HEK293 (cell line): Measurements from ENCODE around the gene CLTC.

Source experiments
- CTCF ChIA-PET: fragments of 350-600 bp; formaldehyde crosslinking; extraction: SDS; loops from one replicate; lab custom pipeline; 2021; ENCODE audit warnings: antibody characterized with exemption; lab: Yijun Ruan, JAX
- POLR2A ChIA-PET: fragments of 300-600 bp; formaldehyde crosslinking; extraction: SDS; loops from one replicate; lab custom pipeline; 2020; ENCODE audit warnings: antibody characterized with exemption, inconsistent platforms; lab: Yijun Ruan, JAX
- H3K27ac ChIP-seq: fragments of 200-500 bp; sonication (Bioruptor generic); 2 replicates; pipeline ENCODE4 v1.5.1; 2014; ENCODE audit warnings: low read depth, low read length, control low read depth, inconsistent platforms; ENCODE audit errors: extremely low read depth
- H3K36me3 ChIP-seq, 2 experiments: fragments of 200-500 bp in 1 of 2; sonication (Bioruptor generic) in 1 of 2; 1 replicate in 1 of 2; 2 replicates in 1 of 2; pipeline ENCODE4 v1.5.1; 2014 to 2017; ENCODE audit warnings: inconsistent platforms in 2 of 2, low read length in 2 of 2; ENCODE audit not compliant: control insufficient read depth in 2 of 2, insufficient read depth in 1 of 2
- H3K4me1 ChIP-seq: fragments of 200-500 bp; sonication (Bioruptor generic); 2 replicates; pipeline ENCODE4 v1.5.1; 2014; ENCODE audit warnings: mild to moderate bottlenecking, low read length, inconsistent platforms; ENCODE audit not compliant: control insufficient read depth, insufficient read depth
- H3K4me3 ChIP-seq: 2 replicates; pipeline ENCODE4 v1.5.1; 2011; ENCODE audit warnings: low read depth, mild to moderate bottlenecking, control low read depth, low read length, moderate library complexity
- H3K9me3 ChIP-seq: fragments of 200-500 bp; sonication (Bioruptor generic); 2 replicates; pipeline ENCODE4 v1.5.1; 2014; ENCODE audit warnings: low read depth, low read length, inconsistent platforms; ENCODE audit not compliant: control insufficient read depth, insufficient read depth
- BCL6B ChIP-seq: fragments of 450-650 bp; formaldehyde crosslinking; IDR thresholded peaks from 2 replicates; pipeline ENCODE4 v1.5.1; 2017; ENCODE audit warnings: missing biosample characterization, missing genetic modification characterization
- FEZF1 ChIP-seq: fragments of 450-650 bp; formaldehyde crosslinking; IDR thresholded peaks from 2 replicates; pipeline ENCODE4 v1.5.1; 2016; ENCODE audit warnings: missing biosample characterization, missing genetic modification characterization
- KLF8 ChIP-seq: fragments of 450-650 bp; formaldehyde crosslinking; IDR thresholded peaks from 2 replicates; pipeline ENCODE4 v1.5.1; 2016; ENCODE audit warnings: missing biosample characterization, missing genetic modification characterization
- MEIS1 ChIP-seq: sonication (generic); formaldehyde crosslinking; IDR thresholded peaks from 2 replicates; pipeline ENCODE4 v1.8.1; 2022; ENCODE audit warnings: missing genetic modification reagents, mild to moderate bottlenecking, borderline replicate concordance
- PATZ1 ChIP-seq: fragments of 450-650 bp; formaldehyde crosslinking; IDR thresholded peaks from 2 replicates; pipeline ENCODE4 v1.5.1; 2016; ENCODE audit warnings: missing biosample characterization, missing genetic modification characterization
- REST ChIP-seq: fragments of 450-650 bp; formaldehyde crosslinking; IDR thresholded peaks from 2 replicates; pipeline ENCODE4 v1.5.1; 2016; ENCODE audit warnings: missing biosample characterization, missing genetic modification characterization
- WT1 ChIP-seq: fragments of 450-650 bp; formaldehyde crosslinking; IDR thresholded peaks from 2 replicates; pipeline ENCODE4 v1.5.1; 2016; ENCODE audit warnings: missing biosample characterization, missing genetic modification characterization
- YY2 ChIP-seq: fragments of 450-650 bp; formaldehyde crosslinking; IDR thresholded peaks from 2 replicates; pipeline ENCODE4 v1.5.1; 2016; ENCODE audit warnings: missing biosample characterization, missing genetic modification characterization
- ZBTB17 ChIP-seq: fragments of 450-650 bp; formaldehyde crosslinking; IDR thresholded peaks from 2 replicates; pipeline ENCODE4 v1.5.1; 2016; ENCODE audit warnings: missing biosample characterization, missing genetic modification characterization
- ZBTB21 ChIP-seq: fragments of 450-650 bp; formaldehyde crosslinking; IDR thresholded peaks from 2 replicates; pipeline ENCODE4 v1.5.1; 2017; ENCODE audit warnings: missing biosample characterization, missing genetic modification characterization
- ZBTB48 ChIP-seq: fragments of 450-650 bp; formaldehyde crosslinking; IDR thresholded peaks from 2 replicates; pipeline ENCODE4 v1.5.1; 2016; ENCODE audit warnings: missing biosample characterization, missing genetic modification characterization
- ZNF121 ChIP-seq: fragments of 450-650 bp; formaldehyde crosslinking; IDR thresholded peaks from 2 replicates; pipeline ENCODE4 v1.5.1; 2016; ENCODE audit warnings: missing biosample characterization, missing genetic modification characterization
- ZNF148 ChIP-seq: fragments of 450-650 bp; formaldehyde crosslinking; IDR thresholded peaks from 2 replicates; pipeline ENCODE4 v1.5.0; 2017; ENCODE audit warnings: missing biosample characterization, missing genetic modification characterization, borderline replicate concordance
- ZNF155 ChIP-seq: fragments of 450-650 bp; formaldehyde crosslinking; IDR thresholded peaks from 2 replicates; pipeline ENCODE4 v1.5.1; 2016; ENCODE audit warnings: missing biosample characterization, missing genetic modification characterization
- ZNF169 ChIP-seq: fragments of 450-650 bp; formaldehyde crosslinking; IDR thresholded peaks from 2 replicates; pipeline ENCODE4 v1.5.1; 2016; ENCODE audit warnings: missing biosample characterization, missing genetic modification characterization
- ZNF211 ChIP-seq: fragments of 450-650 bp; formaldehyde crosslinking; IDR thresholded peaks from 2 replicates; pipeline ENCODE4 v1.5.1; 2016; ENCODE audit warnings: low read depth, missing biosample characterization, missing genetic modification characterization
- ZNF362 ChIP-seq: fragments of 450-650 bp; formaldehyde crosslinking; IDR thresholded peaks from 2 replicates; pipeline ENCODE4 v1.5.1; 2016; ENCODE audit warnings: missing biosample characterization, missing genetic modification characterization
- ZNF433 ChIP-seq: fragments of 450-650 bp; formaldehyde crosslinking; IDR thresholded peaks from 2 replicates; pipeline ENCODE4 v1.5.1; 2016; ENCODE audit warnings: missing biosample characterization, missing genetic modification characterization, low read depth
- ZNF654 ChIP-seq: fragments of 450-650 bp; formaldehyde crosslinking; IDR thresholded peaks from 2 replicates; pipeline ENCODE4 v1.5.1; 2016; ENCODE audit warnings: low read depth, missing biosample characterization, missing genetic modification characterization
- ZNF660 ChIP-seq: fragments of 450-650 bp; IDR thresholded peaks from 2 replicates; pipeline ENCODE4 v1.5.1; 2018; ENCODE audit warnings: missing biosample characterization, mild to moderate bottlenecking, missing genetic modification characterization
- ZNF677 ChIP-seq: fragments of 450-650 bp; IDR thresholded peaks from 2 replicates; pipeline ENCODE4 v1.5.0; 2018; ENCODE audit warnings: missing biosample characterization, mild to moderate bottlenecking, missing genetic modification characterization, moderate library complexity
- ZNF692 ChIP-seq: fragments of 450-650 bp; formaldehyde crosslinking; IDR thresholded peaks from 2 replicates; pipeline ENCODE4 v1.5.1; 2016; ENCODE audit warnings: missing biosample characterization, missing genetic modification characterization
- ZSCAN18 ChIP-seq: fragments of 450-650 bp; formaldehyde crosslinking; IDR thresholded peaks from 2 replicates; pipeline ENCODE4 v1.5.1; 2016; ENCODE audit warnings: missing biosample characterization, missing genetic modification characterization
- ZSCAN23 ChIP-seq: fragments of 450-650 bp; formaldehyde crosslinking; IDR thresholded peaks from 2 replicates; pipeline ENCODE4 v1.5.1; 2016; ENCODE audit warnings: missing biosample characterization, missing genetic modification characterization
- ZSCAN30 ChIP-seq: fragments of 450-650 bp; IDR thresholded peaks from 2 replicates; pipeline ENCODE4 v1.5.1; 2018; ENCODE audit warnings: missing biosample characterization, mild to moderate bottlenecking, missing genetic modification characterization, moderate library complexity

The CLTC gene

GRCh38 chr17:59617156-59617732, 2.5 kb upstream of the CLTC start:
- ChIA-PET POLR2A (interaction anchor here (0.6 kb wide), 1 partner anchor 11 kb away, joined by 6 read pairs; no protein-coding TSS in a partner anchor), CTCF (interaction anchor here (2.6 kb wide), 1 partner anchor 9 kb away, joined by 10 read pairs; no protein-coding TSS in a partner anchor)
- no peak overlapping the region for H3K4me3 ChIP-seq
- no peak overlapping the region for H3K27ac ChIP-seq
- no peaks in the 10 kb centered on the region for H3K9me3 ChIP-seq
- H3K4me1 ChIP-seq, result peaks cover 16% of the 10 kb centered on the region
- H3K36me3 ChIP-seq, result peaks cover 0 to 7% of the 10 kb centered on the region in 2 experiments; a peak in 1 of 3 replicates
- TF ChIP-seq WT1 (tag by site-specific recombination), result no peak
- no peak for TF ChIP-seq ZSCAN23 (tag by site-specific recombination)
- no peak for TF ChIP-seq ZNF211 (tag by site-specific recombination)
- TF ChIP-seq MEIS1, result no peak
- no peak for TF ChIP-seq REST
- no peak for TF ChIP-seq ZNF121 (tag by site-specific recombination)
- TF ChIP-seq ZSCAN30 (tag by site-specific recombination), result no peak
- no peak for TF ChIP-seq ZNF677 (tag by site-specific recombination)
- no peak for TF ChIP-seq ZNF692
- no peak for TF ChIP-seq ZNF169 (tag by site-specific recombination)
- no peak for TF ChIP-seq ZNF433 (tag by site-specific recombination)
- TF ChIP-seq PATZ1, result no peak
- 0 out of 2 replicates have a peak, but pooled peaks have one; percentile 17 for TF ChIP-seq ZNF362
- no peak for TF ChIP-seq ZSCAN18 (tag by site-specific recombination)
- TF ChIP-seq BCL6B, result no peak
- TF ChIP-seq ZBTB17, result peak; percentile 24; the same call in 1 of the 2 replicates
- TF ChIP-seq FEZF1 (tag by site-specific recombination), result no peak
- no peak for TF ChIP-seq KLF8 (tag by site-specific recombination)
- TF ChIP-seq ZBTB21 (tag by site-specific recombination), result no peak
- no peak for TF ChIP-seq ZNF654
- TF ChIP-seq ZNF660 (tag by site-specific recombination), result peak; percentile 56; the same call in 1 of the 2 replicates
- TF ChIP-seq ZNF148, result no peak
- TF ChIP-seq ZBTB48 (tag by site-specific recombination), result no peak
- no peak for TF ChIP-seq ZNF155 (tag by site-specific recombination)
- TF ChIP-seq YY2 (tag by site-specific recombination), result no peak
